Adrenal gland (tissue), 5 donors: ENCODE results near the gene CHN2.

Source experiments
- POLR2A ChIP-seq, 2 donors: fragments of 450-650 bp; IDR thresholded peaks; one replicate each; pipeline ENCODE4 v1.6.1; 2017; ENCODE audit warnings: antibody characterized with exemption in 2 of 2, mild to moderate bottlenecking in 2 of 2, moderate library complexity in 1 of 2
- TF ChIP-seq, protein P1 (sequence below), 6 experiments: fragments of 450-650 bp in 4 of 6; fragments of 200-600 bp in 2 of 6; sonication (generic) in 1 of 6; IDR thresholded peaks; 1 replicate in 5 of 6; 2 replicates in 1 of 6; pipeline versions ENCODE4 v1.5.1 to v1.8.0; 2016 to 2021; ENCODE audit warnings: antibody characterized with exemption in 6 of 6, mild to moderate bottlenecking in 2 of 6, moderate library complexity in 1 of 6
- donor health status: DM: no; HTN: no; CAD: no.

- TF ChIP-seq, protein P1, sequence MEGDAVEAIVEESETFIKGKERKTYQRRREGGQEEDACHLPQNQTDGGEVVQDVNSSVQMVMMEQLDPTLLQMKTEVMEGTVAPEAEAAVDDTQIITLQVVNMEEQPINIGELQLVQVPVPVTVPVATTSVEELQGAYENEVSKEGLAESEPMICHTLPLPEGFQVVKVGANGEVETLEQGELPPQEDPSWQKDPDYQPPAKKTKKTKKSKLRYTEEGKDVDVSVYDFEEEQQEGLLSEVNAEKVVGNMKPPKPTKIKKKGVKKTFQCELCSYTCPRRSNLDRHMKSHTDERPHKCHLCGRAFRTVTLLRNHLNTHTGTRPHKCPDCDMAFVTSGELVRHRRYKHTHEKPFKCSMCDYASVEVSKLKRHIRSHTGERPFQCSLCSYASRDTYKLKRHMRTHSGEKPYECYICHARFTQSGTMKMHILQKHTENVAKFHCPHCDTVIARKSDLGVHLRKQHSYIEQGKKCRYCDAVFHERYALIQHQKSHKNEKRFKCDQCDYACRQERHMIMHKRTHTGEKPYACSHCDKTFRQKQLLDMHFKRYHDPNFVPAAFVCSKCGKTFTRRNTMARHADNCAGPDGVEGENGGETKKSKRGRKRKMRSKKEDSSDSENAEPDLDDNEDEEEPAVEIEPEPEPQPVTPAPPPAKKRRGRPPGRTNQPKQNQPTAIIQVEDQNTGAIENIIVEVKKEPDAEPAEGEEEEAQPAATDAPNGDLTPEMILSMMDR (IDR thresholded peaks at IDR 0.05) = no peak
- no peak for TF ChIP-seq POLR2A (IDR thresholded peaks at IDR 0.05)
Observed at GRCh38 chr7:29154076-29154475, 40.5 kb upstream of the CHN2 start.
